ENCODE measurements around the gene EEF1AKMT3. TPM values are rescaled to one million over a fixed set of nuclear protein-coding genes. Genes with fewer than 3 reads are reported as not detected.
A peak's percentile ranks its signal among the peaks of the same experiment; 100 is the strongest.

The EEF1AKMT3 gene
- total and polyA plus RNA-seq, 7 donors, result 1.6 to 11.9 (median 9.0) TPM

GRCh38 chr12:57783466-57783801, 11.0 kb downstream of the EEF1AKMT3 start:
- 80 to 85% methylated on average over 12 of the region's 12 CpGs for WGBS, 2 donors

GRCh38 chr12:57783861-57784260, 11.4 kb downstream of the EEF1AKMT3 start:
- no peaks in the 10 kb centered on the region for H3K9me3 ChIP-seq
- no peak for DNase-seq
- peaks cover 7 to 43% (median 11%) of the 10 kb centered on the region in 4 donors for H3K36me3 ChIP-seq
- TF ChIP-seq POLR2A (IDR thresholded peaks at IDR 0.05), result no peak
- TF ChIP-seq EP300 (IDR thresholded peaks at IDR 0.05), result no peak
- no peak for TF ChIP-seq CTCF (IDR thresholded peaks at IDR 0.05)
- no peak for TF ChIP-seq POLR2AphosphoS5 (IDR thresholded peaks at IDR 0.05)
- H3K27me3 ChIP-seq, result no peaks in the 10 kb centered on the region
- intact Hi-C loops (cut with DNase I), result loop anchor here (10.0 kb wide), 1 partner anchor 51 kb away; no protein-coding TSS in a partner anchor
- H3K27ac ChIP-seq, result no peak overlapping the region
- H3K4me3 ChIP-seq, result no peak overlapping the region
- 90 to 94% methylated on average over 11 of the region's 11 CpGs for WGBS, 2 donors
- peaks cover 0 to 19% (median 14%) of the 10 kb centered on the region in 4 donors for H3K4me1 ChIP-seq

More at GRCh38 chr12:57783466-57783801, 11.0 kb downstream of the EEF1AKMT3 start:
- peak overlapping the region in 1 of 4 donors; percentile 86 for H3K27ac ChIP-seq
- peaks cover 7 to 39% (median 10%) of the 10 kb centered on the region in 4 donors for H3K36me3 ChIP-seq
- no peak for DNase-seq
- H3K9me3 ChIP-seq, result no peaks in the 10 kb centered on the region
- TF ChIP-seq POLR2AphosphoS5 (IDR thresholded peaks at IDR 0.05) (no peak), POLR2A (IDR thresholded peaks at IDR 0.05) (no peak), EP300 (IDR thresholded peaks at IDR 0.05) (no peak), CTCF (IDR thresholded peaks at IDR 0.05) (no peak)
- peaks cover 0 to 19% (median 14%) of the 10 kb centered on the region in 4 donors for H3K4me1 ChIP-seq
- peak overlapping the region; percentile 56 to 99 (median 80) for H3K4me3 ChIP-seq
- no peaks in the 10 kb centered on the region for H3K27me3 ChIP-seq
- intact Hi-C loops (cut with DNase I), result loop anchor here (10.0 kb wide), 1 partner anchor 51 kb away; no protein-coding TSS in a partner anchor

GRCh38 chr12:57793920-57794319, 21.5 kb downstream of the EEF1AKMT3 start:
- intact Hi-C loops (cut with DNase I), result no loop called here
- no peak for DNase-seq
- 53 to 64% methylated on average over 1 of the region's 1 CpG for WGBS, 2 donors
- no peaks in the 10 kb centered on the region for H3K9me3 ChIP-seq
- no peak overlapping the region for H3K4me3 ChIP-seq
- TF ChIP-seq EP300 (IDR thresholded peaks at IDR 0.05), result no peak
- TF ChIP-seq CTCF (IDR thresholded peaks at IDR 0.05), result no peak
- TF ChIP-seq POLR2AphosphoS5 (IDR thresholded peaks at IDR 0.05), result no peak
- TF ChIP-seq POLR2A (IDR thresholded peaks at IDR 0.05), result no peak
- no peak overlapping the region for H3K27ac ChIP-seq
- no peaks in the 10 kb centered on the region for H3K27me3 ChIP-seq
- H3K36me3 ChIP-seq, result peaks cover 16 to 88% (median 27%) of the 10 kb centered on the region in 4 donors
- H3K4me1 ChIP-seq, result no peaks in the 10 kb centered on the region

GRCh38 chr12:57795354-57795753, 22.9 kb downstream of the EEF1AKMT3 start:
- intact Hi-C loops (cut with DNase I), result no loop called here
- Histone ChIP-seq H3K9me3 (no peaks in the 10 kb centered on the region), H3K4me3 (no peak overlapping the region), H3K4me1 (no peaks in the 10 kb centered on the region), H3K27me3 (no peaks in the 10 kb centered on the region), H3K36me3 (peaks cover 16 to 93% (median 32%) of the 10 kb centered on the region in 4 donors), H3K27ac (no peak overlapping the region)
- DNase-seq, result no peak
- TF ChIP-seq POLR2AphosphoS5 (IDR thresholded peaks at IDR 0.05) (no peak), CTCF (IDR thresholded peaks at IDR 0.05) (no peak), EP300 (IDR thresholded peaks at IDR 0.05) (no peak), POLR2A (IDR thresholded peaks at IDR 0.05) (no peak)
- WGBS, 2 donors, result 92 to 96% methylated on average over 6 of the region's 6 CpGs

- no peak overlapping the region for H3K27ac ChIP-seq
- TF ChIP-seq POLR2AphosphoS5 (IDR thresholded peaks at IDR 0.05) (no peak), POLR2A (IDR thresholded peaks at IDR 0.05) (no peak), EP300 (IDR thresholded peaks at IDR 0.05) (no peak), CTCF (IDR thresholded peaks at IDR 0.05) (no peak)
- intact Hi-C loops (cut with DNase I), result no loop called here
- H3K4me3 ChIP-seq, result no peak overlapping the region
- no peaks in the 10 kb centered on the region for H3K27me3 ChIP-seq
- no peaks in the 10 kb centered on the region for H3K4me1 ChIP-seq
- WGBS, 2 donors, result 97 to 98% methylated on average over 1 of the region's 1 CpG
- peaks cover 16 to 96% (median 39%) of the 10 kb centered on the region in 4 donors for H3K36me3 ChIP-seq
- DNase-seq, result no peak
- no peaks in the 10 kb centered on the region for H3K9me3 ChIP-seq
Observed at GRCh38 chr12:57796996-57797395, 24.6 kb downstream of the EEF1AKMT3 start.

Data from sigmoid colon (tissue), 7 donors.